Measurements from ENCODE around the gene C1QTNF4. TPM values are rescaled to one million over a fixed set of nuclear protein-coding genes. Genes with fewer than 3 reads are reported as not detected.

The C1QTNF4 gene
- total and polyA plus RNA-seq, 2 of the 13 experiments (the other 11 are each of a cell fraction or from before 2014, with no cell fraction given): not detected

DNA sequence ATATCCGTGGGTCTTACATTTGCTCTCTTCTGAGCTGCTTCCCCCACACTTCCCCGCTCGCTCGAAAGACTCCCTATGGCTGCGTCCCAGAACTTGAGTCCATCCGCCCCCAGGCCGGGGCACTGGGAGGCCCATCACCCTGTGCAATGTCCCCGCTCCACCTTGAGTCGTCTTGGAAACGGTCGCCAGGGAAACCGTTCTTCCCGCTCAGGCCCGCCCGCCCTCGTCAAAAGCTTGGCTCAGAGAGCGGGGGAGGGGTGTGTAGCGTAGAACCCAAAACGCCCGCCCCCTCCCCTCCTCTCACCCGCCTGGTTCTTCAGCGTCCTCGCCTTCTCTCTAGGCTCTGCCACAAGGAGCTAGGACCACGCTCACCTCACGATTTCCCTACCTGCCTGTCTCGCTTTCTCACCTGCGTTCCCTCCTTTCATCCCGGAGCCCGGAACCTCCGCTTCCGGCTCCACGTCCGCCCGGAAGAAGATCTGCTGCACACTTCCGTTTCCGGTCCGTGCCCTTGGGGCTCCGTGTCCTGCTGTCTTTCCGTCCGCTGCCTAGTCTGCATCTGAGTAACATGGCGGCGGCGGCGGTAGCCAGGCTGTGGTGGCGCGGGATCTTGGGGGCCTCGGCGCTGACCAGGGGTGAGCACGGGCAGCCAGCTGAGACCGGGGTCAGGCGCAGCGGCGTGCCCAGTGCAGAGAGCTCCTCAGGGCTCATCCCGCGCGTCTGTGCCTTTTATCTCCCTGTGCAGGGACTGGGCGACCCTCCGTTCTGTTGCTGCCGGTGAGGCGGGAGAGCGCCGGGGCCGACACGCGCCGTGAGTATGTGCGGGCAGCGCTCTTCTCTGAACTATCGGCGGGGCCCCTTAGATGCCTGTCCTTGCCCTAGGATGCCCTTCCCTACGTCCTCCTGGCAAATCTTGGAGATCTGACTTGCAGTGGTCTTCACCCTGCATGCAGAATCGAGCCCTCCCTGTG lies 15.4 kb downstream of the C1QTNF4 start, which contains the start of the genes KBTBD4 and NDUFS3 (continued):
- TF ChIP-seq ZNF773 (CRISPR knock-in tag; IDR thresholded peaks at IDR 0.05; ENCODE audit: borderline replicate concordance) (0 out of 2 replicates have a peak, but pooled peaks have one; percentile 41), HOXA9 (CRISPR knock-in tag; IDR thresholded peaks at IDR 0.05; ENCODE audit: borderline replicate concordance) (no peak; the same call in 1 of the 2 replicates), SKI (IDR thresholded peaks at IDR 0.05; ENCODE audit: partially characterized antibody) (peak; percentile 65), TARDBP (CRISPR knock-in tag; IDR thresholded peaks at IDR 0.05) (peak; percentile 99), MATR3 (CRISPR knock-in tag; IDR thresholded peaks at IDR 0.05) (no peak), KLF11 (CRISPR knock-in tag; IDR thresholded peaks at IDR 0.05) (peak; percentile 92), ZNF441 (CRISPR knock-in tag; IDR thresholded peaks at IDR 0.05; ENCODE audit: borderline replicate concordance) (no peak), GFI1 (CRISPR knock-in tag; IDR thresholded peaks at IDR 0.05; ENCODE audit: borderline replicate concordance) (0 out of 2 replicates have a peak, but pooled peaks have one; percentile 54), HHEX (CRISPR knock-in tag; IDR thresholded peaks at IDR 0.05) (no peak), ISL2 (CRISPR knock-in tag; IDR thresholded peaks at IDR 0.05) (no peak), SRY (CRISPR knock-in tag; IDR thresholded peaks at IDR 0.05) (peak; percentile 86; the same call in 1 of the 2 replicates), ZNF33A (CRISPR knock-in tag; IDR thresholded peaks at IDR 0.05; ENCODE audit: borderline replicate concordance) (no peak)
- TF ChIP-seq, protein P1, sequence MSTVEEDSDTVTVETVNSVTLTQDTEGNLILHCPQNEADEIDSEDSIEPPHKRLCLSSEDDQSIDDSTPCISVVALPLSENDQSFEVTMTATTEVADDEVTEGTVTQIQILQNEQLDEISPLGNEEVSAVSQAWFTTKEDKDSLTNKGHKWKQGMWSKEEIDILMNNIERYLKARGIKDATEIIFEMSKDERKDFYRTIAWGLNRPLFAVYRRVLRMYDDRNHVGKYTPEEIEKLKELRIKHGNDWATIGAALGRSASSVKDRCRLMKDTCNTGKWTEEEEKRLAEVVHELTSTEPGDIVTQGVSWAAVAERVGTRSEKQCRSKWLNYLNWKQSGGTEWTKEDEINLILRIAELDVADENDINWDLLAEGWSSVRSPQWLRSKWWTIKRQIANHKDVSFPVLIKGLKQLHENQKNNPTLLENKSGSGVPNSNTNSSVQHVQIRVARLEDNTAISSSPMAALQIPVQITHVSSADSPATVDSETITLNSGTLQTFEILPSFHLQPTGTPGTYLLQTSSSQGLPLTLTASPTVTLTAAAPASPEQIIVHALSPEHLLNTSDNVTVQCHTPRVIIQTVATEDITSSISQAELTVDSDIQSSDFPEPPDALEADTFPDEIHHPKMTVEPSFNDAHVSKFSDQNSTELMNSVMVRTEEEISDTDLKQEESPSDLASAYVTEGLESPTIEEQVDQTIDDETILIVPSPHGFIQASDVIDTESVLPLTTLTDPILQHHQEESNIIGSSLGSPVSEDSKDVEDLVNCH (CRISPR knock-in tag; IDR thresholded peaks at IDR 0.05): no peak
- TF ChIP-seq, protein P2, sequence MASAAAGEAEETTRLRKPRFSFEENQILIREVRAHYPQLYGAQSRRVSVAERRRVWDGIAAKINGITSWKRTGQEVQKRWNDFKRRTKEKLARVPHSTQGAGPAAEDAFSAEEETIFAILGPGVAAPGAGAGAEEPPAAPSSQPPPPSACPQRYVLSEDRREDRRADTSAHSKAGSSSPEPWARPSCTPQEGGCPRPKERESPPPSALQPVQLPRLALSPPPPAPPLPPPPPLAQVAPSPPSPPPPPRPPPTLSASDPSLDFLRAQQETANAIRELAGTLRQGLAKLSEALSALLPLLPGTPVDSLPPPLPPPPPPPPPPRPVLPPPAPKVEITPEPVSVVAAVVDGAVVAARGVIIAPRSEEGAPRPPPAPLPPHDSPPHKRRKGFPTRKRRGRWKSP (CRISPR knock-in tag; IDR thresholded peaks at IDR 0.05): peak; percentile 88
- TF ChIP-seq, protein P3, sequence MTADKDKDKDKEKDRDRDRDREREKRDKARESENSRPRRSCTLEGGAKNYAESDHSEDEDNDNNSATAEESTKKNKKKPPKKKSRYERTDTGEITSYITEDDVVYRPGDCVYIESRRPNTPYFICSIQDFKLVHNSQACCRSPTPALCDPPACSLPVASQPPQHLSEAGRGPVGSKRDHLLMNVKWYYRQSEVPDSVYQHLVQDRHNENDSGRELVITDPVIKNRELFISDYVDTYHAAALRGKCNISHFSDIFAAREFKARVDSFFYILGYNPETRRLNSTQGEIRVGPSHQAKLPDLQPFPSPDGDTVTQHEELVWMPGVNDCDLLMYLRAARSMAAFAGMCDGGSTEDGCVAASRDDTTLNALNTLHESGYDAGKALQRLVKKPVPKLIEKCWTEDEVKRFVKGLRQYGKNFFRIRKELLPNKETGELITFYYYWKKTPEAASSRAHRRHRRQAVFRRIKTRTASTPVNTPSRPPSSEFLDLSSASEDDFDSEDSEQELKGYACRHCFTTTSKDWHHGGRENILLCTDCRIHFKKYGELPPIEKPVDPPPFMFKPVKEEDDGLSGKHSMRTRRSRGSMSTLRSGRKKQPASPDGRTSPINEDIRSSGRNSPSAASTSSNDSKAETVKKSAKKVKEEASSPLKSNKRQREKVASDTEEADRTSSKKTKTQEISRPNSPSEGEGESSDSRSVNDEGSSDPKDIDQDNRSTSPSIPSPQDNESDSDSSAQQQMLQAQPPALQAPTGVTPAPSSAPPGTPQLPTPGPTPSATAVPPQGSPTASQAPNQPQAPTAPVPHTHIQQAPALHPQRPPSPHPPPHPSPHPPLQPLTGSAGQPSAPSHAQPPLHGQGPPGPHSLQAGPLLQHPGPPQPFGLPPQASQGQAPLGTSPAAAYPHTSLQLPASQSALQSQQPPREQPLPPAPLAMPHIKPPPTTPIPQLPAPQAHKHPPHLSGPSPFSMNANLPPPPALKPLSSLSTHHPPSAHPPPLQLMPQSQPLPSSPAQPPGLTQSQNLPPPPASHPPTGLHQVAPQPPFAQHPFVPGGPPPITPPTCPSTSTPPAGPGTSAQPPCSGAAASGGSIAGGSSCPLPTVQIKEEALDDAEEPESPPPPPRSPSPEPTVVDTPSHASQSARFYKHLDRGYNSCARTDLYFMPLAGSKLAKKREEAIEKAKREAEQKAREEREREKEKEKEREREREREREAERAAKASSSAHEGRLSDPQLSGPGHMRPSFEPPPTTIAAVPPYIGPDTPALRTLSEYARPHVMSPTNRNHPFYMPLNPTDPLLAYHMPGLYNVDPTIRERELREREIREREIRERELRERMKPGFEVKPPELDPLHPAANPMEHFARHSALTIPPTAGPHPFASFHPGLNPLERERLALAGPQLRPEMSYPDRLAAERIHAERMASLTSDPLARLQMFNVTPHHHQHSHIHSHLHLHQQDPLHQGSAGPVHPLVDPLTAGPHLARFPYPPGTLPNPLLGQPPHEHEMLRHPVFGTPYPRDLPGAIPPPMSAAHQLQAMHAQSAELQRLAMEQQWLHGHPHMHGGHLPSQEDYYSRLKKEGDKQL (CRISPR knock-in tag; IDR thresholded peaks at IDR 0.05; ENCODE audit: low read depth): 0 out of 2 replicates have a peak, but pooled peaks have one; percentile 42
- TF ChIP-seq, protein P4, sequence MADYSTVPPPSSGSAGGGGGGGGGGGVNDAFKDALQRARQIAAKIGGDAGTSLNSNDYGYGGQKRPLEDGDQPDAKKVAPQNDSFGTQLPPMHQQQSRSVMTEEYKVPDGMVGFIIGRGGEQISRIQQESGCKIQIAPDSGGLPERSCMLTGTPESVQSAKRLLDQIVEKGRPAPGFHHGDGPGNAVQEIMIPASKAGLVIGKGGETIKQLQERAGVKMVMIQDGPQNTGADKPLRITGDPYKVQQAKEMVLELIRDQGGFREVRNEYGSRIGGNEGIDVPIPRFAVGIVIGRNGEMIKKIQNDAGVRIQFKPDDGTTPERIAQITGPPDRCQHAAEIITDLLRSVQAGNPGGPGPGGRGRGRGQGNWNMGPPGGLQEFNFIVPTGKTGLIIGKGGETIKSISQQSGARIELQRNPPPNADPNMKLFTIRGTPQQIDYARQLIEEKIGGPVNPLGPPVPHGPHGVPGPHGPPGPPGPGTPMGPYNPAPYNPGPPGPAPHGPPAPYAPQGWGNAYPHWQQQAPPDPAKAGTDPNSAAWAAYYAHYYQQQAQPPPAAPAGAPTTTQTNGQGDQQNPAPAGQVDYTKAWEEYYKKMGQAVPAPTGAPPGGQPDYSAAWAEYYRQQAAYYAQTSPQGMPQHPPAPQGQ (CRISPR knock-in tag; IDR thresholded peaks at IDR 0.05; ENCODE audit: borderline replicate concordance): peak; percentile 72
